Mesenchymal stem cell (in vitro differentiated cells and primary cell): ENCODE measurements around the gene PRKAA2. TPM values are rescaled to one million over a fixed set of nuclear protein-coding genes. Genes with fewer than 3 reads are reported as not detected.

Experiments used
- DNase-seq: peaks from one replicate; pipeline ENCODE4 v3.0.0-alpha.2; 2013
- H2AFZ ChIP-seq: one replicate; pipeline ENCODE4 v1.6.1; 2013; ENCODE audit warnings: low read depth, mild to moderate bottlenecking, control low read depth, inconsistent platforms, low read length, moderate library complexity
- H2AK5ac ChIP-seq: 2 replicates; pipeline ENCODE4 v1.6.1; 2013; ENCODE audit warnings: low read length, moderate library complexity, mild to moderate bottlenecking, inconsistent platforms; ENCODE audit not compliant: severe bottlenecking
- H2BK120ac ChIP-seq: one replicate; pipeline ENCODE4 v1.6.1; 2013; ENCODE audit warnings: low read depth, mild to moderate bottlenecking, inconsistent platforms, low read length, moderate library complexity
- H2BK12ac ChIP-seq, 2 experiments: one replicate each; pipeline ENCODE4 v1.6.1; 2013; ENCODE audit warnings: inconsistent platforms in 2 of 2, low read length in 2 of 2, mild to moderate bottlenecking in 2 of 2, moderate library complexity in 2 of 2, control low read depth in 1 of 2
- H2BK15ac ChIP-seq: one replicate; pipeline ENCODE4 v1.6.1; 2013; ENCODE audit warnings: mild to moderate bottlenecking, low read depth, inconsistent platforms; ENCODE audit not compliant: poor library complexity, severe bottlenecking
- H2BK5ac ChIP-seq: 2 replicates; pipeline ENCODE4 v1.6.1; 2013; ENCODE audit warnings: low read depth, mild to moderate bottlenecking, low read length, control low read depth, inconsistent platforms; ENCODE audit not compliant: poor library complexity, severe bottlenecking
- H3K14ac ChIP-seq, 2 experiments: one replicate each; pipeline ENCODE4 v1.6.1; 2013; ENCODE audit warnings: inconsistent platforms in 2 of 2, low read length in 2 of 2, control low read depth in 1 of 2, mild to moderate bottlenecking in 1 of 2, moderate library complexity in 1 of 2
- H3K18ac ChIP-seq, 2 experiments: one replicate each; pipeline ENCODE4 v1.6.1; 2013; ENCODE audit warnings: inconsistent platforms in 2 of 2, low read length in 2 of 2, control low read depth in 1 of 2, low read depth in 1 of 2, mild to moderate bottlenecking in 1 of 2
- H3K23ac ChIP-seq, 2 experiments: one replicate each; pipeline ENCODE4 v1.6.1; 2013; ENCODE audit warnings: inconsistent platforms in 2 of 2, low read length in 2 of 2, mild to moderate bottlenecking in 2 of 2, moderate library complexity in 2 of 2, control low read depth in 1 of 2
- H3K27ac ChIP-seq: 2 replicates; pipeline ENCODE4 v1.5.1; 2013; ENCODE audit warnings: mild to moderate bottlenecking, moderate library complexity, low read length, control low read depth, inconsistent platforms; ENCODE audit not compliant: poor library complexity, severe bottlenecking
- H3K27me3 ChIP-seq, 2 experiments: 2 replicates each; pipeline versions ENCODE4 v1.6.1 to v1.7.0; 2013; ENCODE audit warnings: low read length in 2 of 2, mild to moderate bottlenecking in 2 of 2, moderate library complexity in 2 of 2, control low read depth in 1 of 2, inconsistent platforms in 1 of 2; ENCODE audit not compliant: control insufficient read depth in 1 of 2, insufficient read depth in 1 of 2
- H3K36me3 ChIP-seq, 2 experiments: 2 replicates each; pipeline versions ENCODE4 v1.6.1 to v1.7.0; 2013; ENCODE audit warnings: low read length in 2 of 2, control low read depth in 1 of 2, inconsistent platforms in 1 of 2, low read depth in 1 of 2, mild to moderate bottlenecking in 1 of 2; ENCODE audit not compliant: insufficient read depth in 2 of 2, control insufficient read depth in 1 of 2
- H3K4ac ChIP-seq, 2 experiments: one replicate each; pipeline ENCODE4 v1.6.1; 2013; ENCODE audit warnings: inconsistent platforms in 2 of 2, low read length in 2 of 2, mild to moderate bottlenecking in 2 of 2, moderate library complexity in 2 of 2, control low read depth in 1 of 2, low read depth in 1 of 2
- H3K4me1 ChIP-seq: 2 replicates; pipeline ENCODE4 v1.6.1; 2013; ENCODE audit warnings: low read depth, low read length, control low read depth; ENCODE audit not compliant: control insufficient read depth, insufficient read depth
- H3K4me2 ChIP-seq: 2 replicates; pipeline ENCODE4 v1.6.1; 2013; ENCODE audit warnings: low read length, mild to moderate bottlenecking, inconsistent platforms; ENCODE audit not compliant: poor library complexity, severe bottlenecking
- H3K4me3 ChIP-seq, 2 experiments: 2 replicates each; pipeline versions ENCODE4 v1.5.1 to v1.7.0; 2013; ENCODE audit warnings: low read length in 2 of 2, mild to moderate bottlenecking in 2 of 2, control low read depth in 1 of 2, low read depth in 1 of 2; ENCODE audit not compliant: insufficient read depth in 1 of 2
- H3K79me1 ChIP-seq: replicated peaks from 2 replicates; pipeline ENCODE4 v1.6.1; 2013; ENCODE audit warnings: mild to moderate bottlenecking, control low read depth, low read length, inconsistent platforms; ENCODE audit not compliant: poor library complexity, severe bottlenecking
- H3K9ac ChIP-seq: 2 replicates; pipeline ENCODE4 v1.7.0; 2013; ENCODE audit warnings: mild to moderate bottlenecking, low read length, moderate library complexity
- H3K9me3 ChIP-seq: 2 replicates; pipeline ENCODE4 v1.7.0; 2013; ENCODE audit warnings: mild to moderate bottlenecking, low read length; ENCODE audit not compliant: control insufficient read depth
- H4K8ac ChIP-seq: one replicate; pipeline ENCODE4 v1.6.1; 2013; ENCODE audit warnings: inconsistent platforms, mild to moderate bottlenecking, low read length, moderate library complexity
- H4K91ac ChIP-seq: one replicate; pipeline ENCODE4 v1.6.1; 2013; ENCODE audit warnings: mild to moderate bottlenecking, low read length, inconsistent platforms
- WGBS: methylation state at CpG from one replicate; pipeline ENCODE4 v1.1.7; 2013; ENCODE audit warnings: mixed read lengths; 5-methylcytosine and 5-hydroxymethylcytosine counted together
- small RNA-seq: library from polyadenylated mRNA; stranded (forward); fragments of <200 nt; extraction: miRNeasy Mini kit (QIAGEN cat#:217004); gene quantifications from one replicate; pipeline ENCODE3, GENCODE V24; 2013; ENCODE audit warnings: low read depth

The PRKAA2 gene

DNA sequence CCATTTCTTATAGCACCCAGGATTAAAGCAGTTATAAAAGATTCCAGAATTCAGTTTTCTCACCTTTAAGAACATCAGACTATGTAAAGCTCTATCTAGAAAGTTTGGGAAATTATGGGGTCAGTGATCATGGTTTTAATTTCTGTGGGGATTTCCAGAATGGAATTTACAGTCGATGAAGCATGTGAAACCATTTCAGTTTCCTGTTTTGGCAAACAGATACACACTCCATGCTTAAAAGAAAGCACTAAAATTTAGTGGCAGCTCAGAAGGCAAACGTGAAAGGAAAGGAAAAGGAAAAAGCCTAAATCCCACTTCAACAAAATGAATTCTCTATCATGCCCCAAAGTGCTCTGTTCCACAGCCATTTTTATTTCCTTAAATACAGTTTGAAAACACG lies 113.7 kb downstream of the PRKAA2 start:
- H3K79me1 ChIP-seq = no peaks in the 10 kb centered on the region
- H3K27ac ChIP-seq = peak overlapping the region; percentile 23
- no peak overlapping the region for H2BK12ac ChIP-seq
- no peak overlapping the region for H2AFZ ChIP-seq
- no peaks in the 10 kb centered on the region for H3K9me3 ChIP-seq
- H3K4ac ChIP-seq = no peak overlapping the region
- H4K91ac ChIP-seq = no peak overlapping the region
- H2BK15ac ChIP-seq = no peak overlapping the region
- H3K18ac ChIP-seq = no peak overlapping the region
- no peak overlapping the region for H3K4me3 ChIP-seq
- H3K27me3 ChIP-seq = peaks cover 0 to 6% of the 10 kb centered on the region in 2 experiments
- H2AK5ac ChIP-seq = no peak overlapping the region
- H3K9ac ChIP-seq = no peak overlapping the region
- H3K23ac ChIP-seq = no peak overlapping the region
- no peak overlapping the region for H3K14ac ChIP-seq
- H3K36me3 ChIP-seq = no peaks in the 10 kb centered on the region
- peaks cover 2% of the 10 kb centered on the region for H3K4me1 ChIP-seq
- no peak overlapping the region for H3K4me2 ChIP-seq
- WGBS = 58% methylated on average over 2 of the region's 3 CpGs
- H2BK5ac ChIP-seq = no peak overlapping the region
- no peak for DNase-seq
- H4K8ac ChIP-seq = no peak overlapping the region
- H2BK120ac ChIP-seq = no peak overlapping the region

Small RNA genes lying within 50 kb of the gene (small RNA-seq; reads per million reads assigned to genes)
- gene AC099789.1 = not detected
